Colon (tissue), 2 donors: ENCODE results near the gene WTIP.

ENCODE experiments used
- FAIRE-seq: peaks from 2 replicates; lab custom pipeline; 2012; peaks lifted over from hg19 to GRCh38; lab: Jason Lieb, UNC
- donor health status: control.
- donor health status: control.

Gene WTIP

GRCh38 chr19:34479396-34479795, 2.2 kb upstream of the WTIP start:
- FAIRE-seq, result no peak

DNA sequence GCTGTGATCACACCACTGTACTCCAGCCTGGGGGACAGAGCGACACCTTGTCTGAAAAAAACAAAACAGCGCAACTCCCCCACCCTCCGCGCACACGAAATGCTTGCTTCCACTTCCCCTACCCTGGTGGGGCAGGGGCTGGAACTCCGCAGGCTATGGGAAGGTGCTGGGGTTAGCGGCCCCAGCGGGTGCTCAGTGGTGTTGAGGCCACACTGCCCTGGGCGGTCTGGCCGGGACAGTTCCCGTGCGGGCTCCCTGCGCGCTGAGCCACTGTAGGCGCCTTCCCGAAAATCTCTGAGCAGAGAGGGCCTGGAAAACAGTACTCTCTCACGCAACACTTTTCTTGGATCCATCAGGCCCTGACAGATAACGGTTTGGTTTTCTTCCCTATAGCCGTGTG, 1.1 kb upstream of the WTIP start:
- no peak for FAIRE-seq

DNA sequence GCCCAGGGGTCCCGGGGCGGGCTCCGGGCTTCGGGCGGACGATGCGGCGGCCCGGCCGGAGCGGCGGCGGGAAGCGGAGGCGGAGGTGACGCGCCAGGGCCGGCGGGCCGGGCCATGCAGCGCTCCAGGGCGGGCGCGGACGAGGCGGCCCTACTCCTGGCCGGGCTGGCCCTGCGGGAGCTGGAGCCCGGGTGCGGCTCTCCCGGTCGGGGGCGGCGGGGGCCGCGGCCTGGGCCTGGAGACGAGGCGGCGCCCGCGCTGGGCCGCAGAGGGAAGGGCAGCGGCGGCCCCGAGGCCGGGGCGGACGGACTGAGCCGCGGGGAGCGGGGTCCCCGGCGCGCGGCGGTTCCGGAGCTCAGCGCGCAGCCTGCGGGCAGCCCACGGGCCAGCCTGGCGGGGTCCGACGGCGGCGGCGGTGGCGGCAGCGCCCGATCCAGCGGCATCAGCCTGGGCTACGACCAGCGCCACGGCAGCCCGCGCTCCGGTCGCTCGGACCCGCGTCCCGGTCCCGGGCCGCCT, 362 bp downstream of the WTIP start:
- no peak for FAIRE-seq

GRCh38 chr19:34482380-34483250, 1.1 kb downstream of the WTIP start:
- FAIRE-seq, result no peak

GRCh38 chr19:34484328-34484727, 2.8 kb downstream of the WTIP start:
- no peak for FAIRE-seq

DNA sequence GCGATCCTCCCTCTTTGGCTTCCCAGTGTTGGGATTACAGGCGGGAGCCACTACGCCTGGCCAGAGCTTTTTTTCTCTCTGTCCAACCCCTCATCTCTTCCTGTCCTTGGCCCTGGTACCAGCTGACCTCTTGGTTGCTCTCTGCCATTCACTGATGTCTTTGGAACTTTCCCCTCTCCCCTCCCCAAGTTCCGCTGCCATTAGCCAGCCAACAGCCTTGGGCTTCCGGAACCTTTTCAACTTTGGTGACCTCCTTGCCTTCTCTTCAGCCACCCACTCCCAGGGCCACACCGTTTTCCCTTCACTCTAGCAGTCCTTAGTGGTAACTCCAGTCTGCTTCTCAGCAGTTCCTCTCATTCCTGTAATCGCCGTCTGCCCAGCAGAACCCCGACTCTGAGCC, 4.3 kb downstream of the WTIP start:
- FAIRE-seq, result no peak

GRCh38 chr19:34487651-34488051, 6.1 kb downstream of the WTIP start:
- no peak for FAIRE-seq

- no peak for FAIRE-seq
Observed at GRCh38 chr19:34489175-34489574, 7.6 kb downstream of the WTIP start.

GRCh38 chr19:34490141-34490766, 8.7 kb downstream of the WTIP start:
- no peak for FAIRE-seq

DNA sequence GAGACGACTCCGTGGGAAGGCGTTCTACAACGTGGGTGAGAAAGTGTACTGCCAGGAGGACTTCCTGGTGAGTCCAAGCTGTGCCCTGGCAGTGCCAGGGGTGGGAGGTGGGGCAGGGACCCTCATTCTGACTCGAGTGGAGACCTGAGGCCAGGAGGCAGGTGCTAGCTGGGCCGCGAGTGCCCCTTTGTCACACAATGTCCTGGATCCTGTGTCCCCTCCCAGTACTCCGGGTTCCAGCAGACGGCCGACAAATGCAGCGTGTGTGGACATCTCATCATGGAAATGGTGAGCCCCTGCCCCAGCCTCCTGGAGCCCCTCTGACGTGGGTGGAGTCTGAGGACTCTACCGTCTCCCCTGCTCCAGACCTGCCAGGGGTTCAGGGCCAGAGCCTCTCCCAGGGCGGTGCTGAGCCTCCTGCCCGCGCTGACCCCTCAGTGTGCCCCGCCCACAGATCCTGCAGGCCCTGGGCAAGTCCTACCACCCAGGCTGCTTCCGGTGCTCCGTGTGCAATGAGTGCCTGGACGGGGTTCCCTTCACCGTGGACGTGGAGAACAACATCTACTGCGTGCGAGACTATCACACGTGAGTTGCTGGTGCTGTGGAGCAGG, 11.6 kb downstream of the WTIP start:
- no peak for FAIRE-seq

DNA sequence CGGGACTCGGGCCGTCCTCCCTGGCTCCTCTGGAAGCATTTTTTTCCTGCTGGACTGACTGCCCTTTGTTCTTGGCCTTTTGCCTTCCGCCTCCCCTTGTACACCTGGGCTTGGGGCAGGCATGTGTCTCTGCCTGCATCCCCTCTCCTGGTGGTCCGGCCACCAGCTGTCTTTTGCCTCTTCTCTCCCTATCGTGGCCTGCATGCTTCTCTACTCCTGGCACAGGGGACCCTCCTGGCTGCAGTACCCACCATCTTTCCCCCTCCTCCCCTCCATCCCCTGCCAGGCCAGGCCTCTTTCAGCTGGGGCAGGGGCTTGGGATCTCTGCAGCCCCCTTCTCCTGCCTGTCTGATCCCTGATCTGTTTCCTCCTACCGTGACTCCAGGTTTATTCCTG, 12.1 kb downstream of the WTIP start:
- FAIRE-seq, result no peak

GRCh38 chr19:34494601-34495000, 13.0 kb downstream of the WTIP start:
- no peak for FAIRE-seq

DNA sequence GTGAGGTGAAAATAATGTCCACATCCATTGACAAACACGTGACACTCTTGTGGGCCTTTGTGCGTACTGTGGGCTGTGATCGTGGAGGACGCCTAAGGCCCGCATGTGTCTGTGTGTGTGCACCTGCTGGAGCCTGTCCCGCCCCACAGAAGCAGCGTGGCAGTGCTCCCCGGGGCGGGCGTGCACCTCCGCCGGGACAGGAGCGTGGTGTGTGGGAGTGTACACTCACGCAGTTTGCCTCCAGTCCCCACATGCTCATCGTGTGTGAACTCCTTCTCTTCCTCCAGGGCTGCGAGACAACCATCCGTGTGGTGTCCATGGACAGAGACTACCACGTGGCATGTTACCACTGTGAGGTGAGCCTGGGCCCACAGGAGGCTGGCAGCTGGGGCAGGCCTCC, 13.9 kb downstream of the WTIP start:
- FAIRE-seq, result no peak

GRCh38 chr19:34497112-34497805, 15.7 kb downstream of the WTIP start:
- FAIRE-seq, result no peak

DNA sequence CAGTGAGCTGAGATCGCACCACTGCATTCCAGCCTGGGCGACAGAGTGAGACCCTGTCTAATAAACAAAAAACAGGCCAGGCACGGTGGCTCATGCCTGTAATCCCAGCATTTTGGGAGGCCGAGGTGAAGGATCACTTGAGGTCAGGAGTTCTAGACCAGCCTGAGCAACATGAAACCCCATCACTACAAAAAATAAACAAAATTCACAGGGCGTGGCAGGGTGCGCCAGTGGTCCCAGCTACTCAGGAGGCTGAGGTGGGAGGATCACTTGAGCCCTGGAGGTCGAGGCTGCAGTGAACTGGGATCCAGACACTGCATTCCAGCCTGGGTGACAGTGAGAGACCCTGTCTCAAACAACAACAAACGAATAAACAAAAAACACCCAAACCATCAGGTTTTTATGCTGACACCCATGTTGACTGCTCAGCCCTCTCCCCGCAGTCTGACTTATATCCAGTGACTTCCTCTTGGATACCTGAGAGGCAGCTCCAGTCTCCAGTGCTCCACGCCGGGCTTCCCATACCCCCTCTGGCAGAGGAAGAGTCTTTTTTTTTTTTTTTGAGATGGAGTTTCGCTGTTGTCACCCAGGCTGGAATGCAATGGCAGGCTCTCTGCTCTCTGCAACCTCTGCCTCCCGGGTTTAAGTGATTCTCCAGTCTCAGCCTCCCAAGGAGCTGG, 17.7 kb downstream of the WTIP start:
- no peak for FAIRE-seq

DNA sequence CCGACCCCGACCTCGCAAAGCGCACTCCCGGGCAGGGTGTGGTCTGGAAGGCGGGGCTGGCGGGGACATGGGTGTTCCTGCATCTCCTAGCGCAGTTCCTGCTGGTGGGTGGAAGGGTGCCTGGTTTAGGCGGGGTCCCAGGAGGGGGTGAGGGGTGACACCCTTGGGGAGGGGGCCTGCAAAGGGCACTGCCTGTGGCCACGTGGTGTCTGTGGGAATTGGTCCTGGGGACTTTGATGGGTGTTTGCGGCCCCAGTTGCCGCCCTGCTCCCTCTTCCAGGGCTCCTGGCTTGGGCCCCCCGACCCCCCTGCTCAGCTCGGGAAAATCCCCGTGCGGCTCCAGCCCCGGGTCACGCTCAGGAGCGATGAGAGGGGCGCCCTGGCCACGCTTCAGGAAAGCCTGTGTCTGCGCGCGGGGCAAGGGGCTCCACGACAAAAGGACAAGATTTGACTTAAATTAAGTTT, 19.1 kb downstream of the WTIP start:
- no peak for FAIRE-seq

- no peak for FAIRE-seq
Observed at GRCh38 chr19:34501339-34502320, 20.1 kb downstream of the WTIP start.

DNA sequence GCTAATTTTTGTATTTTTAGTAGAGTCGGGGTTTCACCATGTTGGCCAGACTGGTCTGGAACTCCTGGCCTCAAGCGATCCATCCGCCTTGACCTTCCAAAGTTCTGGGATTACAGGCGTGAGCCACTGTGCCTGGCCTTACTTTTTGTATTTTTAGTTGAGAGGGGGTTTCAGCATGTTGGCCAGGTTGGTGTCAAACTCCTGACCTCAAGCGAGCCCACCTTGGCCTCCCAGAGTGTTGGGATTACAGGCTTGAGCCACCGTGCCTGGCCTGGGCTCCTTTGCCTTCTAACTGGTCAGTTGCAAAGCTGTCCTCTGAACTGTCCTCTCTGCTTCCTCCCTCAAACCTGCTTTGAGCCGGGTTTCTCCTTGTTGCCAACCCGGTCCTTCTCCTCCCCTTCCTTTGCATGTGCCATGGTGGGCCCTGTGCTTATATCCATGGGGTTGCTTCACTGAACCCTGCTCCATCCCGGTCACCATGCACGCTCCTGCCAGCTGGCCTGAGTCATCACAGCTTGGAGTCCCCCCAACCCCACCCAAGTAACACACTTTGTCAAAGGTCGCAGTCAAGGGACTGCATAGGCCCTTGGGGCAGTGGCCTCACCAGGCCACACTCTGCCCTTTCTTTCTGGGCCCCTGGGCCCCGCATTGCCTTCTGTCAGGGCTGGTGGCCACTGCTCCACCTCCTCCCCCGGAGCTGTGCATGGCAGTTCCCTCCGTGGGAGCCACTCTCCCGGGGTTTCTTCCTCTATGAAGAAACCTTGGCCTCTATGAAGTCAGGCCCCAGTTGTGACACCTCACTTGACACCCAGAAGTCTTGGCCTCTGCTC, 21.2 kb downstream of the WTIP start:
- FAIRE-seq, result no peak

DNA sequence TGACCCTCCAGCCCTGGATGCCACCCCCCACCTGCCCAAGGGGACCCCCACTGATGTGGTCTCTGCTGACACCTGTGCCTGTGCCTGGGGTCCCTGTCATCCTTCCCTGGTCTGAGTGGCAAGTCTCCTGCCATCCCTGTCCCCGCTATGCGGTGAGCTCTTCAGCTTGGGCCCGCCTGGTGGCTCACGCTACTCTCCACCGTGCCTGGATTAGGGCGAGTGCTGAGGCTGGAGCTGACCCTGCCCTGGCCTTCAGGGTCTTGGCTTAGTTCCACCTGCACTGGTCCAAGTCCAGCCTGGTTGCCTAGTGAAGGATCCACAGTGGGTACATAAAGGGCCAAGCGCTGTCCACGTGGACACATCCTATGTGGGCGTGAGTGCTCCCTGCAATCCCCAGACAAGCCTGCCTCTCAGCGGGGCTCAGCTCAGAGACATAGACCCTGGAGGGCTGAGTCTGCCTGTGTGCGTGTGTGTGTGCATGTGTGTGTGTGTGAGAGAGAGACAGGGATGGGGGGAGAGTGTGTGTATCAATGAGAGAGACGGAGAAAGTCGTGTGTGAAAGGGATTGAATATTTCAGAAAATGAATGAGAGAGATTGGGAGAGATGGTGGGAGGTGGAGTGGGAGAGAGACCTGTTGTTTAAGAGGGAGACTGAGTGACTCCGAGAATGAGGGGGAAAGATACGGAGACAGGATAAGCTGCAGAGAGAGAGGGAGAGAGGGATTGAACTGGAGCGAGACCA, 22.1 kb downstream of the WTIP start:
- FAIRE-seq, result no peak
